Activated CD4-positive, alpha-beta T cell treated with anti-CD3 and anti-CD28 coated beads, Interleukin-2, amount 10 ng/mL, durations not matched to agents 7 days and 5 days (primary cell): ENCODE results near the gene CBY1. TPM values are rescaled to one million over a fixed set of nuclear protein-coding genes. Genes with fewer than 3 reads are reported as not detected.
"Not testable (repeated sequence)": the region's sequence is repeated elsewhere in the genome, so short reads cannot be mapped to it uniquely, and the experiment has no call there.

ENCODE experiments used
- CTCF ChIA-PET: fragments of 350-600 bp; sonication (Branson Sonifier 250); formaldehyde crosslinking; loops from one replicate; lab custom pipeline; 2021; ENCODE audit warnings: antibody characterized with exemption; lab: Charles Lee
- POLR2A ChIA-PET: fragments of 350-600 bp; sonication (Branson Sonifier 250); formaldehyde crosslinking; loops from one replicate; lab custom pipeline; 2021; ENCODE audit warnings: antibody characterized with exemption; lab: Charles Lee
- DNase-seq: peaks from one replicate; pipeline ENCODE4 v3.0.0-alpha.2; 2020
- H3K27ac Mint-ChIP-seq: one replicate; pipeline ENCODE4 v1.8.0; 2021; ENCODE audit warnings: mild to moderate bottlenecking, moderate library complexity, mixed read lengths
- H3K27me3 Mint-ChIP-seq: one replicate; pipeline ENCODE4 v1.8.0; 2021; ENCODE audit warnings: mixed read lengths
- H3K36me3 Mint-ChIP-seq: one replicate; pipeline ENCODE4 v1.8.0; 2021; ENCODE audit warnings: low read depth, mixed read lengths
- H3K4me1 Mint-ChIP-seq: one replicate; pipeline ENCODE4 v1.8.0; 2021; ENCODE audit warnings: mixed read lengths
- H3K4me3 Mint-ChIP-seq: one replicate; pipeline ENCODE4 v1.8.0; 2021; ENCODE audit warnings: mild to moderate bottlenecking, moderate library complexity, mixed read lengths
- H3K9me3 Mint-ChIP-seq: one replicate; pipeline ENCODE4 v1.8.0; 2021; ENCODE audit warnings: mixed read lengths
- total RNA-seq, 2 experiments: library from RNA; stranded (reverse); gene quantifications; one replicate each; pipeline ENCODE4 v1.2.3, GENCODE V29; 2021

CBY1 gene
- 10 to 100 TPM; 10.2 to 11.0 TPM for total RNA-seq

GRCh38 chr22:38656256-38657044 lies at the start of gene CBY1, which contains the start of gene FAM227A:
TSS of gene CBY1 (plus strand) at chr22:38656638. CDS start at chr22:38668055, 11,417 bp downstream.
TSS of gene FAM227A (minus strand) at chr22:38656392. CDS start at chr22:38650168, 6,224 bp downstream.
- Mint-ChIP-seq H3K4me1 (peaks cover 21% of the 10 kb centered on the region), H3K36me3 (no peaks in the 10 kb centered on the region), H3K27ac (peak within 1 kb of the TSS; percentile 98), H3K27me3 (no peaks in the 10 kb centered on the region), H3K9me3 (no peaks in the 10 kb centered on the region), H3K4me3 (peak within 1 kb of the TSS; percentile 91)
- peak; percentile 86 for DNase-seq
- ChIA-PET CTCF (interaction anchor here (1.4 kb wide), 1 partner anchor 217 kb away, joined by 3 read pairs; no protein-coding TSS in a partner anchor), POLR2A (interaction anchor here (0.5 to 0.6 kb wide), 2 partner anchors 95 to 863 kb away, joined by 3 read pairs; no protein-coding TSS in a partner anchor)

- Mint-ChIP-seq H3K27me3 (peaks cover 2% of the 10 kb centered on the region), H3K36me3 (no peaks in the 10 kb centered on the region), H3K9me3 (no peaks in the 10 kb centered on the region), H3K4me3 (no peak overlapping the region), H3K4me1 (no peaks in the 10 kb centered on the region), H3K27ac (no peak overlapping the region)
- POLR2A ChIA-PET, result no interaction called here
- DNase-seq, result no peak
- CTCF ChIA-PET, result interaction anchor here (0.6 kb wide), 1 partner anchor 17 kb away, joined by 3 read pairs; no protein-coding TSS in a partner anchor
Observed at GRCh38 chr22:38607680-38608079, 48.8 kb upstream of the CBY1 start.

GRCh38 chr22:38608992-38609750 lies 47.3 kb upstream of the CBY1 start:
- CTCF ChIA-PET, result interaction anchor here (1.0 to 1.6 kb wide), 3 partner anchors 11 to 36 kb away, joined by 3 to 7 read pairs (median 5); no protein-coding TSS in a partner anchor

GRCh38 chr22:38610234-38610633 lies 46.2 kb upstream of the CBY1 start:
- no peak overlapping the region for H3K4me3 Mint-ChIP-seq
- ChIA-PET CTCF (interaction anchor here (1.1 to 1.4 kb wide), 2 partner anchors 38 to 197 kb away, joined by 4 to 5 read pairs; no protein-coding TSS in a partner anchor), POLR2A (no interaction called here)
- H3K27ac Mint-ChIP-seq, result no peak overlapping the region
- DNase-seq, result no peak
- H3K27me3 Mint-ChIP-seq, result peaks cover 4% of the 10 kb centered on the region
- no peaks in the 10 kb centered on the region for H3K4me1 Mint-ChIP-seq
- H3K9me3 Mint-ChIP-seq, result no peaks in the 10 kb centered on the region
- no peaks in the 10 kb centered on the region for H3K36me3 Mint-ChIP-seq

More at GRCh38 chr22:38608992-38609750, 47.3 kb upstream of the CBY1 start:
- POLR2A ChIA-PET, result no interaction called here
- no peak overlapping the region for H3K4me3 Mint-ChIP-seq
- DNase-seq, result no peak
- no peaks in the 10 kb centered on the region for H3K36me3 Mint-ChIP-seq
- H3K27ac Mint-ChIP-seq, result no peak overlapping the region
- H3K27me3 Mint-ChIP-seq, result peaks cover 2% of the 10 kb centered on the region
- H3K9me3 Mint-ChIP-seq, result no peaks in the 10 kb centered on the region
- H3K4me1 Mint-ChIP-seq, result no peaks in the 10 kb centered on the region

- no peaks in the 10 kb centered on the region for H3K4me1 Mint-ChIP-seq
- H3K4me3 Mint-ChIP-seq, result no peak overlapping the region
- no peak overlapping the region for H3K27ac Mint-ChIP-seq
- peaks cover 4% of the 10 kb centered on the region for H3K27me3 Mint-ChIP-seq
- ChIA-PET CTCF (no interaction called here), POLR2A (no interaction called here)
- no peak for DNase-seq
- no peaks in the 10 kb centered on the region for H3K9me3 Mint-ChIP-seq
- H3K36me3 Mint-ChIP-seq, result no peaks in the 10 kb centered on the region
Observed at GRCh38 chr22:38611559-38611958, 44.9 kb upstream of the CBY1 start.

- Mint-ChIP-seq H3K27ac (no peak overlapping the region), H3K9me3 (no peaks in the 10 kb centered on the region), H3K27me3 (peaks cover 4% of the 10 kb centered on the region), H3K4me3 (no peak overlapping the region), H3K4me1 (no peaks in the 10 kb centered on the region), H3K36me3 (no peaks in the 10 kb centered on the region)
- ChIA-PET POLR2A (no interaction called here), CTCF (interaction anchor here (0.7 kb wide), 1 partner anchor 16 kb away, joined by 3 read pairs; no protein-coding TSS in a partner anchor)
- no peak for DNase-seq
Observed at GRCh38 chr22:38612217-38613006, 44.0 kb upstream of the CBY1 start.

- DNase-seq, result no peak
- Mint-ChIP-seq H3K4me3 (no peak overlapping the region), H3K36me3 (no peaks in the 10 kb centered on the region), H3K4me1 (no peaks in the 10 kb centered on the region), H3K27ac (no peak overlapping the region), H3K27me3 (peaks cover 2% of the 10 kb centered on the region), H3K9me3 (peaks cover 9% of the 10 kb centered on the region)
- ChIA-PET CTCF (no interaction called here), POLR2A (no interaction called here)
Observed at GRCh38 chr22:38613588-38613987, 42.9 kb upstream of the CBY1 start.

GRCh38 chr22:38614332-38615063 lies 41.9 kb upstream of the CBY1 start:
- Mint-ChIP-seq H3K4me3 (no peak overlapping the region), H3K27ac (no peak overlapping the region), H3K4me1 (no peaks in the 10 kb centered on the region), H3K36me3 (no peaks in the 10 kb centered on the region), H3K9me3 (peaks cover 9% of the 10 kb centered on the region), H3K27me3 (peaks cover 4% of the 10 kb centered on the region)
- POLR2A ChIA-PET, result interaction anchor here (0.6 kb wide), 1 partner anchor 56 kb away, joined by 5 read pairs; no protein-coding TSS in a partner anchor
- CTCF ChIA-PET, result no interaction called here
- DNase-seq, result no peak

- POLR2A ChIA-PET, result interaction anchor here (0.6 kb wide), 1 partner anchor 56 kb away, joined by 5 read pairs; no protein-coding TSS in a partner anchor
- H3K36me3 Mint-ChIP-seq, CTCF ChIA-PET, DNase-seq, H3K9me3 Mint-ChIP-seq, H3K4me3 Mint-ChIP-seq, H3K27ac Mint-ChIP-seq, H3K27me3 Mint-ChIP-seq, H3K4me1 Mint-ChIP-seq: not testable (repeated sequence)
Observed at GRCh38 chr22:38615064-38615405, 41.4 kb upstream of the CBY1 start.

GRCh38 chr22:38618258-38618657 lies 38.2 kb upstream of the CBY1 start:
- ChIA-PET POLR2A (interaction anchor here (0.6 kb wide), 1 partner anchor 47 kb away, joined by 4 read pairs; no protein-coding TSS in a partner anchor), CTCF (no interaction called here)
- Mint-ChIP-seq H3K9me3 (peaks cover 9% of the 10 kb centered on the region), H3K4me1 (no peaks in the 10 kb centered on the region), H3K27ac (no peak overlapping the region), H3K27me3 (peaks cover 4% of the 10 kb centered on the region), H3K4me3 (no peak overlapping the region), H3K36me3 (no peaks in the 10 kb centered on the region)
- DNase-seq, result no peak

GRCh38 chr22:38618682-38619081 lies 37.8 kb upstream of the CBY1 start:
- no peaks in the 10 kb centered on the region for H3K4me1 Mint-ChIP-seq
- POLR2A ChIA-PET, result interaction anchor here (0.6 kb wide), 1 partner anchor 47 kb away, joined by 4 read pairs; no protein-coding TSS in a partner anchor
- no peak overlapping the region for H3K27ac Mint-ChIP-seq
- H3K27me3 Mint-ChIP-seq, result peaks cover 4% of the 10 kb centered on the region
- CTCF ChIA-PET, result no interaction called here
- DNase-seq, result no peak
- H3K36me3 Mint-ChIP-seq, result no peaks in the 10 kb centered on the region
- peaks cover 9% of the 10 kb centered on the region for H3K9me3 Mint-ChIP-seq
- no peak overlapping the region for H3K4me3 Mint-ChIP-seq
